OCI-LY1 (cell line): ENCODE measurements around the gene LETM1.

Experiments
- H2AFZ ChIP-seq: fragments of 200-600 bp; sonication (generic), shearing (Covaris generic); 2 replicates; pipeline ENCODE4 v1.6.0; 2014; ENCODE audit warnings: antibody characterized with exemption, mild to moderate bottlenecking, low read length
- H3F3A ChIP-seq: fragments of 200-600 bp; sonication (generic), shearing (Covaris generic); 2 replicates; pipeline ENCODE4 v1.6.0; 2014; ENCODE audit warnings: mild to moderate bottlenecking, antibody characterized with exemption, low read length, moderate library complexity; ENCODE audit not compliant: insufficient read depth
- H3K27ac ChIP-seq: fragments of 200-600 bp; sonication (generic); 2 replicates; pipeline ENCODE4 v1.5.1; 2014; ENCODE audit warnings: low read length, mixed run types, mild to moderate bottlenecking, low read depth; ENCODE audit not compliant: poor library complexity, severe bottlenecking
- H3K27me3 ChIP-seq: fragments of 200-600 bp; sonication (generic); 2 replicates; pipeline ENCODE4 v1.6.0; 2014; ENCODE audit warnings: antibody characterized with exemption, mild to moderate bottlenecking, low read length, moderate library complexity; ENCODE audit not compliant: insufficient read depth
- H3K36me3 ChIP-seq: fragments of 200-600 bp; sonication (generic); 2 replicates; pipeline ENCODE4 v1.6.1; 2014; ENCODE audit warnings: mild to moderate bottlenecking, antibody characterized with exemption, low read length, moderate library complexity, mixed read lengths; ENCODE audit not compliant: insufficient read depth
- H3K4me1 ChIP-seq: fragments of 200-600 bp; sonication (generic); 2 replicates; pipeline ENCODE4 v1.5.1; 2014; ENCODE audit warnings: mild to moderate bottlenecking, low read length, moderate library complexity; ENCODE audit not compliant: insufficient read depth, severe bottlenecking
- H3K4me2 ChIP-seq: fragments of 200-600 bp; sonication (generic), shearing (Covaris generic); 2 replicates; pipeline ENCODE4 v1.6.1; 2014; ENCODE audit warnings: low read length
- H3K4me3 ChIP-seq: fragments of 200-600 bp; sonication (generic); 2 replicates; pipeline ENCODE4 v1.5.1; 2014; ENCODE audit warnings: low read length, low read depth, mild to moderate bottlenecking, mixed read lengths; ENCODE audit not compliant: poor library complexity, severe bottlenecking
- H3K79me2 ChIP-seq: fragments of 200-600 bp; shearing (Covaris generic); 2 replicates; pipeline ENCODE4 v1.6.1; 2016; ENCODE audit warnings: mixed run types, low read length, mixed read lengths; ENCODE audit not compliant: insufficient read depth
- H3K9ac ChIP-seq: fragments of 200-600 bp; sonication (generic), shearing (Covaris generic); 2 replicates; pipeline ENCODE4 v1.6.1; 2014; ENCODE audit warnings: mild to moderate bottlenecking, low read length, mixed read lengths
- H3K9me2 ChIP-seq: fragments of 200-600 bp; sonication (generic), shearing (Covaris generic); 2 replicates; pipeline ENCODE4 v1.6.1; 2014; ENCODE audit warnings: low read depth, mild to moderate bottlenecking, low read length, mixed read lengths
- H3K9me3 ChIP-seq: fragments of 200-600 bp; shearing (Covaris generic); 2 replicates; pipeline ENCODE4 v1.6.1; 2014; ENCODE audit warnings: low read length, mixed read lengths
- H4K20me1 ChIP-seq: fragments of 200-600 bp; sonication (generic), shearing (Covaris generic); 2 replicates; pipeline ENCODE4 v1.6.0; 2016; ENCODE audit warnings: mild to moderate bottlenecking, low read length; ENCODE audit not compliant: insufficient read depth
- EZH2 ChIP-seq: fragments of 200-600 bp; sonication (generic), shearing (Covaris generic); IDR thresholded peaks from 2 replicates; pipeline ENCODE4 v1.8.0; 2017; ENCODE audit warnings: borderline replicate concordance, mixed run types, mild to moderate bottlenecking, antibody characterized with exemption, low read length, moderate library complexity, mixed read lengths
- TF ChIP-seq, protein P1 (sequence below): fragments of 200-600 bp; sonication (generic), shearing (Covaris generic); IDR thresholded peaks from 2 replicates; pipeline ENCODE4 v1.5.1; 2017; ENCODE audit warnings: mild to moderate bottlenecking, antibody characterized with exemption, low read length, moderate library complexity, mixed read lengths

Gene LETM1

DNA sequence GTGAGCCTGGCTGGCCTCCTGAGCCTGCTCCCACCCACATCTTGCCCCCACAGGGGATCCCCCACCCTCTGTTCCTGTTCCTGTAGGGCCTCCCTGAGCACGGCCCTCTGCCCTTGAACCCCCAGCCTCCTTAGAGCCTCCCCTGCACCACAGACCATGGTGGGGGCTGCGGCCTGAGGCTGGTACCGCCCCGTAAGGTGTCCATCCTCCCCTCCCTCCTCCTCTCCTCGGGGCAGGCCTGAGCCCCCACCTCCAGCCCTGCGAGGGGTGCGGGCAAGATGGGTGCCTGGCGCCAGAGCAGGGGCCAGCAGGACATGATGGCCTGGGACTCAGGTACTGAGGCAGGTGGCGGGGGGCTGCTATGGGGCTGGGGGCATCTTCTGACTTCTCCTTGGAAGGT is 91.3 kb downstream of the LETM1 start:
- Histone ChIP-seq H3K9me3 (no peaks in the 10 kb centered on the region), H3K4me3 (no peak overlapping the region), H3K36me3 (no peaks in the 10 kb centered on the region), H2AFZ (no peak overlapping the region), H3K79me2 (no peaks in the 10 kb centered on the region), H3K4me1 (peaks cover 4% of the 10 kb centered on the region), H3K9ac (no peak overlapping the region), H3K4me2 (no peak overlapping the region), H3K9me2 (no peaks in the 10 kb centered on the region), H4K20me1 (no peaks in the 10 kb centered on the region), H3F3A (no peaks in the 10 kb centered on the region), H3K27ac (no peak overlapping the region), H3K27me3 (no peaks in the 10 kb centered on the region)
- TF ChIP-seq, protein P1, sequence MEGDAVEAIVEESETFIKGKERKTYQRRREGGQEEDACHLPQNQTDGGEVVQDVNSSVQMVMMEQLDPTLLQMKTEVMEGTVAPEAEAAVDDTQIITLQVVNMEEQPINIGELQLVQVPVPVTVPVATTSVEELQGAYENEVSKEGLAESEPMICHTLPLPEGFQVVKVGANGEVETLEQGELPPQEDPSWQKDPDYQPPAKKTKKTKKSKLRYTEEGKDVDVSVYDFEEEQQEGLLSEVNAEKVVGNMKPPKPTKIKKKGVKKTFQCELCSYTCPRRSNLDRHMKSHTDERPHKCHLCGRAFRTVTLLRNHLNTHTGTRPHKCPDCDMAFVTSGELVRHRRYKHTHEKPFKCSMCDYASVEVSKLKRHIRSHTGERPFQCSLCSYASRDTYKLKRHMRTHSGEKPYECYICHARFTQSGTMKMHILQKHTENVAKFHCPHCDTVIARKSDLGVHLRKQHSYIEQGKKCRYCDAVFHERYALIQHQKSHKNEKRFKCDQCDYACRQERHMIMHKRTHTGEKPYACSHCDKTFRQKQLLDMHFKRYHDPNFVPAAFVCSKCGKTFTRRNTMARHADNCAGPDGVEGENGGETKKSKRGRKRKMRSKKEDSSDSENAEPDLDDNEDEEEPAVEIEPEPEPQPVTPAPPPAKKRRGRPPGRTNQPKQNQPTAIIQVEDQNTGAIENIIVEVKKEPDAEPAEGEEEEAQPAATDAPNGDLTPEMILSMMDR = no peak
- no peak for TF ChIP-seq EZH2

GRCh38 chr4:1763550-1764080 is 92.3 kb downstream of the LETM1 start:
- H3K4me2 ChIP-seq = no peak overlapping the region
- no peak overlapping the region for H3K4me3 ChIP-seq
- peaks cover 4% of the 10 kb centered on the region for H3K4me1 ChIP-seq
- H3K9ac ChIP-seq = no peak overlapping the region
- no peak overlapping the region for H2AFZ ChIP-seq
- no peak overlapping the region for H3K27ac ChIP-seq
- no peaks in the 10 kb centered on the region for H3F3A ChIP-seq
- H3K27me3 ChIP-seq = no peaks in the 10 kb centered on the region
- H3K79me2 ChIP-seq = no peaks in the 10 kb centered on the region
- no peaks in the 10 kb centered on the region for H3K9me3 ChIP-seq
- H3K9me2 ChIP-seq = no peaks in the 10 kb centered on the region
- TF ChIP-seq, protein P1 = no peak
- TF ChIP-seq EZH2 = no peak
- no peaks in the 10 kb centered on the region for H3K36me3 ChIP-seq
- H4K20me1 ChIP-seq = no peaks in the 10 kb centered on the region

DNA sequence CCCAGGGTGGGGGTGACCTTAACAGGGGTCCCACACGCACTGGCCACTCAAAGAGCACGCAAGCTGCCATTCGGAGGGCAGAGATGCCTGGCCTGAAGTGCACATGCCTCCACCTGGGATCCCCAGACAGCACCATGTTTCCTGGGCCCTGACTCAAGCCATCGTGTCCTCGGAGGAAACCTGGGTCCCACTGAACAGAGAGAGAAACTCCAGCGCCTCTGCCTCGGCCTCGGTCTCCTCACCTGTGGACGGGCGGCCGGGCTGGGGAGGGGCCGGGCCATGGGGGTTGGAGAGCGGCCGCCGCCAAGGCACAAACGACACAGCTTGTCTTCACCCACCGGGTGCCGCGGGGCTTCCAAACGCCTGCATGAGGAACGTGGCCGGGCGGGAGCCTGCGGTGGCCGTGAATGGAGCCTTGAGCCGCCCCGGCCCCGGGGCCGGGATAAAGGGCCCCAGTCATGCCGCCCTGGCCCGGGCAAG is 92.8 kb downstream of the LETM1 start:
- H2AFZ ChIP-seq = no peak overlapping the region
- H3K27ac ChIP-seq = no peak overlapping the region
- no peaks in the 10 kb centered on the region for H3F3A ChIP-seq
- TF ChIP-seq EZH2 = no peak
- TF ChIP-seq, protein P1 = no peak
- peaks cover 2% of the 10 kb centered on the region for H3K4me1 ChIP-seq
- no peaks in the 10 kb centered on the region for H3K9me2 ChIP-seq
- no peak overlapping the region for H3K9ac ChIP-seq
- no peaks in the 10 kb centered on the region for H3K79me2 ChIP-seq
- H3K36me3 ChIP-seq = no peaks in the 10 kb centered on the region
- no peaks in the 10 kb centered on the region for H4K20me1 ChIP-seq
- no peaks in the 10 kb centered on the region for H3K9me3 ChIP-seq
- no peaks in the 10 kb centered on the region for H3K27me3 ChIP-seq
- H3K4me2 ChIP-seq = no peak overlapping the region
- no peak overlapping the region for H3K4me3 ChIP-seq
